Measurements from ENCODE around the gene EARS2. TPM values are rescaled to one million over a fixed set of nuclear protein-coding genes. Genes with fewer than 3 reads are reported as not detected.

The EARS2 gene
- total RNA-seq, 1 donor = 32.6 TPM

GRCh38 chr16:23495671-23496070 is 61.5 kb downstream of the EARS2 start:
- Histone ChIP-seq H3K4me1 (ENCODE audit: insufficient read depth, low read length) (peaks cover 5% of the 10 kb centered on the region), H3K27me3 (ENCODE audit: insufficient read depth, low read length) (no peaks in the 10 kb centered on the region), H3K27ac (ENCODE audit: low read depth, low read length) (no peak overlapping the region), H3K36me3 (ENCODE audit: insufficient read depth, low read length) (peaks cover 12% of the 10 kb centered on the region), H3K79me2 (ENCODE audit: insufficient read depth, low read length) (peaks cover 15% of the 10 kb centered on the region), H3K4me3 (ENCODE audit: insufficient read depth, low read length) (no peak overlapping the region), H4K20me1 (ENCODE audit: insufficient read depth, low read length) (peaks cover 22% of the 10 kb centered on the region), H3K4me2 (ENCODE audit: insufficient read depth, low read length) (no peak overlapping the region), H3K9me3 (ENCODE audit: low read depth, low read length) (no peaks in the 10 kb centered on the region), H2AFZ (ENCODE audit: low read length) (no peak overlapping the region)
- no peak for TF ChIP-seq CTCF (IDR thresholded peaks at IDR 0.05; ENCODE audit: extremely low read depth, low read depth, low read length)
- DNase-seq (ENCODE audit: insufficient read length, low spot score, missing footprints) = no peak

- TF ChIP-seq CTCF (IDR thresholded peaks at IDR 0.05; ENCODE audit: extremely low read depth, low read depth, low read length) = no peak
- Histone ChIP-seq H3K27me3 (ENCODE audit: insufficient read depth, low read length) (no peaks in the 10 kb centered on the region), H3K79me2 (ENCODE audit: insufficient read depth, low read length) (peaks cover 7% of the 10 kb centered on the region), H3K4me3 (ENCODE audit: insufficient read depth, low read length) (no peak overlapping the region), H2AFZ (ENCODE audit: low read length) (no peak overlapping the region), H4K20me1 (ENCODE audit: insufficient read depth, low read length) (peaks cover 12% of the 10 kb centered on the region), H3K27ac (ENCODE audit: low read depth, low read length) (no peak overlapping the region), H3K36me3 (ENCODE audit: insufficient read depth, low read length) (peaks cover 18% of the 10 kb centered on the region), H3K4me2 (ENCODE audit: insufficient read depth, low read length) (no peak overlapping the region), H3K9me3 (ENCODE audit: low read depth, low read length) (no peaks in the 10 kb centered on the region), H3K4me1 (ENCODE audit: insufficient read depth, low read length) (peaks cover 5% of the 10 kb centered on the region)
- no peak for DNase-seq (ENCODE audit: insufficient read length, low spot score, missing footprints)
Observed at GRCh38 chr16:23494188-23494587, 63.0 kb downstream of the EARS2 start.

- Histone ChIP-seq H3K27ac (ENCODE audit: low read depth, low read length) (no peak overlapping the region), H3K4me2 (ENCODE audit: insufficient read depth, low read length) (no peak overlapping the region), H2AFZ (ENCODE audit: low read length) (no peak overlapping the region), H3K9me3 (ENCODE audit: low read depth, low read length) (no peaks in the 10 kb centered on the region), H3K4me1 (ENCODE audit: insufficient read depth, low read length) (peaks cover 5% of the 10 kb centered on the region), H3K4me3 (ENCODE audit: insufficient read depth, low read length) (no peak overlapping the region), H3K36me3 (ENCODE audit: insufficient read depth, low read length) (peaks cover 37% of the 10 kb centered on the region), H3K79me2 (ENCODE audit: insufficient read depth, low read length) (no peaks in the 10 kb centered on the region), H3K27me3 (ENCODE audit: insufficient read depth, low read length) (no peaks in the 10 kb centered on the region), H4K20me1 (ENCODE audit: insufficient read depth, low read length) (peaks cover 6% of the 10 kb centered on the region)
- DNase-seq (ENCODE audit: insufficient read length, low spot score, missing footprints) = no peak
- no peak for TF ChIP-seq CTCF (IDR thresholded peaks at IDR 0.05; ENCODE audit: extremely low read depth, low read depth, low read length)
Observed at GRCh38 chr16:23491490-23492391, 65.4 kb downstream of the EARS2 start.

GRCh38 chr16:23486480-23486879 is 70.7 kb downstream of the EARS2 start:
- no peaks in the 10 kb centered on the region for H3K79me2 ChIP-seq (ENCODE audit: insufficient read depth, low read length)
- H3K27me3 ChIP-seq (ENCODE audit: insufficient read depth, low read length) = no peaks in the 10 kb centered on the region
- H3K36me3 ChIP-seq (ENCODE audit: insufficient read depth, low read length) = peaks cover 65% of the 10 kb centered on the region
- H3K4me3 ChIP-seq (ENCODE audit: insufficient read depth, low read length) = no peak overlapping the region
- H2AFZ ChIP-seq (ENCODE audit: low read length) = no peak overlapping the region
- no peak overlapping the region for H3K4me2 ChIP-seq (ENCODE audit: insufficient read depth, low read length)
- H3K9me3 ChIP-seq (ENCODE audit: low read depth, low read length) = no peaks in the 10 kb centered on the region
- no peaks in the 10 kb centered on the region for H3K4me1 ChIP-seq (ENCODE audit: insufficient read depth, low read length)
- DNase-seq (ENCODE audit: insufficient read length, low spot score, missing footprints) = no peak
- H4K20me1 ChIP-seq (ENCODE audit: insufficient read depth, low read length) = peaks cover 3% of the 10 kb centered on the region
- TF ChIP-seq CTCF (IDR thresholded peaks at IDR 0.05; ENCODE audit: extremely low read depth, low read depth, low read length) = no peak
- H3K27ac ChIP-seq (ENCODE audit: low read depth, low read length) = no peak overlapping the region
